Measurements from ENCODE around the gene TEX52. TPM values are rescaled to one million over a fixed set of nuclear protein-coding genes. Genes with fewer than 3 reads are reported as not detected.

The TEX52 gene
- total RNA-seq, 1 donor from 2014 or later, result not detected

DNA sequence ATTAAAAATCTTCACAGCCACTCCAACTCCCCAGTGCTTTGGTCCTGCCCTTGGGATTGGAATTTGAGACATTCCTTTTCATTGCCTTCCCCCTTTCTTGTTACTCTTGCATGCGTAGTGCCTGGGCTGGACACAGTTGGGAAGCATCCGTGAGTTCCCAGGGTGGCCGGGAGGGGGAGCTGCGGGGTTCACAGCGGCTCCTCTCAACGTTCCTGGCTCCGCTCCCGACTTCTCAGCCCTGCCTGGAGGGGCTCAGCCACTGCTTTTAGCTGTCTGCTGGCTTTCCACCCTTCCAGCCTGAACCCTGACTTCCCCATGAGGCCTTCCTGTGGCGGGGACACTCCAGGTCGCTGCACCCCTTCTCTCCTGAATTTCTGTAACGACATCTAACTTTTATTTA lies 3.2 kb downstream of the TEX52 start:
- H4K20me1 ChIP-seq (ENCODE audit: low read depth), result peaks cover 20% of the 10 kb centered on the region
- Mint-ChIP-seq H3K4me1 (peaks cover 34% of the 10 kb centered on the region), H3K36me3 (peaks cover 7% of the 10 kb centered on the region), H3K4me3 (peak overlapping the region; percentile 33), H3K27ac (no peak overlapping the region), H3K9me3 (no peaks in the 10 kb centered on the region), H3K27me3 (ENCODE audit: insufficient read depth, low read depth) (peaks cover 11% of the 10 kb centered on the region)
- H2AFZ ChIP-seq (replicated peaks), result no peak overlapping the region
- no peak overlapping the region for H3K9ac ChIP-seq
- peaks cover 18% of the 10 kb centered on the region for H3F3A ChIP-seq (ENCODE audit: low read depth)
- H3K27ac ChIP-seq, result no peak overlapping the region
- peaks cover 5% of the 10 kb centered on the region for H3K27me3 ChIP-seq
- peak; percentile 90 for DNase-seq (ENCODE audit: low spot score)
- TF ChIP-seq, protein P1, sequence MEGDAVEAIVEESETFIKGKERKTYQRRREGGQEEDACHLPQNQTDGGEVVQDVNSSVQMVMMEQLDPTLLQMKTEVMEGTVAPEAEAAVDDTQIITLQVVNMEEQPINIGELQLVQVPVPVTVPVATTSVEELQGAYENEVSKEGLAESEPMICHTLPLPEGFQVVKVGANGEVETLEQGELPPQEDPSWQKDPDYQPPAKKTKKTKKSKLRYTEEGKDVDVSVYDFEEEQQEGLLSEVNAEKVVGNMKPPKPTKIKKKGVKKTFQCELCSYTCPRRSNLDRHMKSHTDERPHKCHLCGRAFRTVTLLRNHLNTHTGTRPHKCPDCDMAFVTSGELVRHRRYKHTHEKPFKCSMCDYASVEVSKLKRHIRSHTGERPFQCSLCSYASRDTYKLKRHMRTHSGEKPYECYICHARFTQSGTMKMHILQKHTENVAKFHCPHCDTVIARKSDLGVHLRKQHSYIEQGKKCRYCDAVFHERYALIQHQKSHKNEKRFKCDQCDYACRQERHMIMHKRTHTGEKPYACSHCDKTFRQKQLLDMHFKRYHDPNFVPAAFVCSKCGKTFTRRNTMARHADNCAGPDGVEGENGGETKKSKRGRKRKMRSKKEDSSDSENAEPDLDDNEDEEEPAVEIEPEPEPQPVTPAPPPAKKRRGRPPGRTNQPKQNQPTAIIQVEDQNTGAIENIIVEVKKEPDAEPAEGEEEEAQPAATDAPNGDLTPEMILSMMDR (IDR thresholded peaks at IDR 0.05), result peak; percentile 90
- no peak for TF ChIP-seq EZH2 (IDR thresholded peaks at IDR 0.05)
- no peaks in the 10 kb centered on the region for H3K79me2 ChIP-seq (ENCODE audit: low read depth)
- peaks cover 23% of the 10 kb centered on the region for H3K4me1 ChIP-seq
- H3K9me3 ChIP-seq (ENCODE audit: low read depth), result no peaks in the 10 kb centered on the region
- no peak overlapping the region for H3K4me2 ChIP-seq
- no peak overlapping the region for H3K4me3 ChIP-seq
- no peaks in the 10 kb centered on the region for H3K36me3 ChIP-seq

DNA sequence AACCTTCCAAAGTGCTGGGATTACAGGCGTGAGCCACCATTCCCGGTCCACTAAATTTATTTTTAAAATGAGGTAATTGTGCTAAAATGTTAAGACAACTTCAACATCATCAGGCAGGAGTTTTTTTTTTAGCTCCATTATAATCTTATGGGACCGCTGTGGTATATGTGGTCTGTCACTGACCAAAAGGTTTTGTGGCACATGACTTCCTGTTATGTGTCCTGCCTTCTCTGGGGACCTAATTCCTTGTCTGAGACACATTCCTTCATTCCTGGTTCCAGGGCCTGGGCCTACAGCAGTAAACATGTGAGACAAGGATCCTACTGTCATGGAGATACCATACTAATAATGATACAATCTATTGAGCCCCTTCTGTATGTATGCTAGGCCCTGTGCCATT lies 4.9 kb downstream of the TEX52 start:
- no peak overlapping the region for H3K4me3 Mint-ChIP-seq
- Histone ChIP-seq H3F3A (ENCODE audit: low read depth) (peaks cover 2% of the 10 kb centered on the region), H3K79me2 (ENCODE audit: low read depth) (no peaks in the 10 kb centered on the region), H3K36me3 (no peaks in the 10 kb centered on the region), H3K9ac (no peak overlapping the region), H3K4me3 (no peak overlapping the region), H4K20me1 (ENCODE audit: low read depth) (peaks cover 3% of the 10 kb centered on the region), H3K27ac (no peak overlapping the region), H3K27me3 (peaks cover 5% of the 10 kb centered on the region), H3K4me1 (peaks cover 14% of the 10 kb centered on the region), H2AFZ (replicated peaks) (no peak overlapping the region), H3K9me3 (ENCODE audit: low read depth) (no peaks in the 10 kb centered on the region), H3K4me2 (no peak overlapping the region)
- no peak for DNase-seq (ENCODE audit: low spot score)
- no peak for TF ChIP-seq EZH2 (IDR thresholded peaks at IDR 0.05)
- TF ChIP-seq, protein P1 (IDR thresholded peaks at IDR 0.05), result no peak
- no peaks in the 10 kb centered on the region for H3K9me3 Mint-ChIP-seq
- no peak overlapping the region for H3K27ac Mint-ChIP-seq
- H3K4me1 Mint-ChIP-seq, result peaks cover 41% of the 10 kb centered on the region
- peaks cover 2% of the 10 kb centered on the region for H3K36me3 Mint-ChIP-seq
- H3K27me3 Mint-ChIP-seq (ENCODE audit: insufficient read depth, low read depth), result peaks cover 11% of the 10 kb centered on the region

DNA sequence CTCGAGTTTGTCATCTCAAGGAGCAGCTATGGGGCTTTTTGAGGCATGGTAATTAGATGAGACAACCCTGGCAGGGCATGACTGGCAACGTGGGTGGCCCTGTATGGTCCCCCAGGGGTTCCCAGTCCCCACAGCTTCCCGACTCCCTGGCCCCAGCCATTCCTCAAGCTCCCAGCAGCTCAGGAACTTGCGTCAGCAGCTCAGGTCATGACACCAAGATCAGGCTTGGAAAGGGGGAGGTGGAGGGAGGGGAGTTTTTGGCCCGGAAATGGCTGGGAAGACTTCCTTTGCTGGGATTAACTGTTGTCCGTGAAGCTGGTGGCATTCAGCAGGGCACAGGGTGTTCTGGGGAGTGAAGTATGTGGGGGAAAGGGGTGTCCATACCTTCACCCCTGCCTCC lies 11.6 kb downstream of the TEX52 start:
- H3K9me3 Mint-ChIP-seq, result no peaks in the 10 kb centered on the region
- no peak overlapping the region for H3K4me3 Mint-ChIP-seq
- peak overlapping the region; percentile 74 for H3K27ac Mint-ChIP-seq
- peaks cover 6% of the 10 kb centered on the region for H3F3A ChIP-seq (ENCODE audit: low read depth)
- H2AFZ ChIP-seq (replicated peaks), result peak overlapping the region; percentile 35
- TF ChIP-seq EZH2phosphoT487 (IDR thresholded peaks at IDR 0.05) (no peak), EZH2 (IDR thresholded peaks at IDR 0.05) (no peak)
- TF ChIP-seq, protein P1 (IDR thresholded peaks at IDR 0.05), result no peak
- peak; percentile 37 for DNase-seq (ENCODE audit: low spot score)
- no peaks in the 10 kb centered on the region for H3K79me2 ChIP-seq (ENCODE audit: low read depth)
- peaks cover 47% of the 10 kb centered on the region for H3K4me1 Mint-ChIP-seq
- no peaks in the 10 kb centered on the region for H3K36me3 ChIP-seq
- no peaks in the 10 kb centered on the region for H4K20me1 ChIP-seq (ENCODE audit: low read depth)
- no peak overlapping the region for H3K9ac ChIP-seq
- H3K27ac ChIP-seq, result no peak overlapping the region
- peaks cover 5% of the 10 kb centered on the region for H3K36me3 Mint-ChIP-seq
- H3K27me3 ChIP-seq, result no peaks in the 10 kb centered on the region
- H3K4me1 ChIP-seq, result peaks cover 23% of the 10 kb centered on the region
- H3K9me3 ChIP-seq (ENCODE audit: low read depth), result no peaks in the 10 kb centered on the region
- no peak overlapping the region for H3K4me3 ChIP-seq
- peak overlapping the region; percentile 9 for H3K4me2 ChIP-seq
- peaks cover 7% of the 10 kb centered on the region for H3K27me3 Mint-ChIP-seq (ENCODE audit: insufficient read depth, low read depth)
